WTC11 (cell line): ENCODE results near the gene TET3. TPM values are rescaled to one million over a fixed set of nuclear protein-coding genes. Genes with fewer than 3 reads are reported as not detected.

ENCODE experiments used
- ATAC-seq: fragments of 200-7000 bp; cut with Tn5 transposase; 2 replicates; pipeline ENCODE4 v1.10.0; 2021; ENCODE audit warnings: mild to moderate bottlenecking, moderate library complexity
- CTCF ChIA-PET: fragments of 300-600 bp; sonication (Branson Sonifier 250); formaldehyde crosslinking; loops from one replicate; lab custom pipeline; 2021; ENCODE audit warnings: antibody characterized with exemption; lab: Charles Lee
- POLR2A ChIA-PET: fragments of 350-600 bp; sonication (Branson Sonifier 250); formaldehyde crosslinking; loops from one replicate; lab custom pipeline; 2021; ENCODE audit warnings: antibody characterized with exemption; lab: Charles Lee
- DNase-seq: peaks from one replicate; pipeline ENCODE4 v3.0.0; 2021; ENCODE audit warnings: low spot score
- H3K27ac Mint-ChIP-seq: 2 replicates; pipeline ENCODE4 v1.8.0; 2021; ENCODE audit warnings: mixed read lengths
- H3K27me3 Mint-ChIP-seq: 2 replicates; pipeline ENCODE4 v1.8.0; 2021; ENCODE audit warnings: low read depth, mild to moderate bottlenecking, moderate library complexity, mixed read lengths
- H3K36me3 Mint-ChIP-seq: 2 replicates; pipeline ENCODE4 v1.8.0; 2021; ENCODE audit warnings: mixed read lengths
- H3K4me1 Mint-ChIP-seq: 2 replicates; pipeline ENCODE4 v1.8.0; 2022; ENCODE audit warnings: mixed read lengths
- H3K4me3 Mint-ChIP-seq: 2 replicates; pipeline ENCODE4 v1.8.0; 2021; ENCODE audit warnings: mild to moderate bottlenecking, moderate library complexity, mixed read lengths
- H3K9me3 Mint-ChIP-seq: 2 replicates; pipeline ENCODE4 v1.8.0; 2021; ENCODE audit warnings: mixed read lengths
- ATF2 ChIP-seq: sonication (generic); formaldehyde crosslinking; IDR thresholded peaks from 2 replicates; pipeline ENCODE4 v1.8.1; 2022; ENCODE audit warnings: low read depth, missing genetic modification reagents, borderline replicate concordance
- CDX4 ChIP-seq: fragments of 250-450 bp; sonication (Bioruptor Pico); IDR thresholded peaks from 2 replicates; pipeline ENCODE4 v1.9.0; 2021; ENCODE audit warnings: moderate library complexity, mild to moderate bottlenecking, inconsistent platforms, borderline replicate concordance
- GABPB1 ChIP-seq: sonication (generic); formaldehyde crosslinking; IDR thresholded peaks from 2 replicates; pipeline ENCODE4 v1.8.1; 2023; ENCODE audit warnings: mild to moderate bottlenecking, missing genetic modification reagents
- KAT7 ChIP-seq: sonication (generic); formaldehyde crosslinking; IDR thresholded peaks from 2 replicates; pipeline ENCODE4 v1.8.1; 2023; ENCODE audit warnings: missing genetic modification reagents, mild to moderate bottlenecking, borderline replicate concordance
- MXD4 ChIP-seq: fragments of 250-450 bp; sonication (Bioruptor Pico); IDR thresholded peaks from 2 replicates; pipeline ENCODE4 v1.8.0; 2021; ENCODE audit warnings: mild to moderate bottlenecking, moderate library complexity, borderline replicate concordance
- NFATC4 ChIP-seq: fragments of 250-450 bp; sonication (Bioruptor Pico); IDR thresholded peaks from 2 replicates; pipeline ENCODE4 v1.9.0; 2021; ENCODE audit warnings: mild to moderate bottlenecking
- NR3C1 ChIP-seq: sonication (generic); formaldehyde crosslinking; conservative IDR thresholded peaks from 2 replicates; pipeline ENCODE4 v1.8.1; 2023; ENCODE audit warnings: low read depth, mild to moderate bottlenecking, missing genetic modification reagents
- RORB ChIP-seq: fragments of 250-450 bp; sonication (Bioruptor Pico); IDR thresholded peaks from 2 replicates; pipeline ENCODE4 v1.9.0; 2021; ENCODE audit warnings: mild to moderate bottlenecking
- SMAD4 ChIP-seq: sonication (generic); formaldehyde crosslinking; IDR thresholded peaks from 2 replicates; pipeline ENCODE4 v1.8.0; 2022; ENCODE audit warnings: mild to moderate bottlenecking, missing genetic modification reagents
- SP1 ChIP-seq: sonication (generic); formaldehyde crosslinking; conservative IDR thresholded peaks from 2 replicates; pipeline ENCODE4 v1.8.1; 2022; ENCODE audit warnings: missing genetic modification reagents
- TEAD4 ChIP-seq: sonication (generic); formaldehyde crosslinking; IDR thresholded peaks from 2 replicates; pipeline ENCODE4 v1.8.0; 2022; ENCODE audit warnings: mild to moderate bottlenecking, missing genetic modification reagents
- ZMAT4 ChIP-seq: fragments of 250-450 bp; sonication (Bioruptor Pico); IDR thresholded peaks from 2 replicates; pipeline ENCODE4 v1.9.0; 2021; ENCODE audit warnings: mild to moderate bottlenecking
- ZNF121 ChIP-seq: sonication (generic); formaldehyde crosslinking; IDR thresholded peaks from 2 replicates; pipeline ENCODE4 v1.8.0; 2023; ENCODE audit warnings: missing genetic modification reagents
- ZNF423 ChIP-seq: fragments of 250-450 bp; sonication (Bioruptor Pico); IDR thresholded peaks from 2 replicates; pipeline ENCODE4 v2.1.2; 2022; ENCODE audit warnings: mild to moderate bottlenecking, moderate library complexity
- ZNF425 ChIP-seq: fragments of 250-450 bp; sonication (Bioruptor Pico); conservative IDR thresholded peaks from 2 replicates; pipeline ENCODE4 v1.9.0; 2021; ENCODE audit warnings: mild to moderate bottlenecking
- total RNA-seq: library from RNA; stranded (reverse); gene quantifications from 3 replicates; pipeline ENCODE4 v1.2.3, GENCODE V29; 2021
- TF ChIP-seq, protein P1 (sequence below): sonication (generic); formaldehyde crosslinking; IDR thresholded peaks from 2 replicates; pipeline ENCODE4 v1.8.1; 2022; ENCODE audit warnings: low read depth, mild to moderate bottlenecking, moderate library complexity, missing genetic modification reagents, borderline replicate concordance
- TF ChIP-seq, protein P2 (sequence below): sonication (generic); formaldehyde crosslinking; IDR thresholded peaks from 2 replicates; pipeline ENCODE4 v1.8.0; 2022; ENCODE audit warnings: mild to moderate bottlenecking, missing genetic modification reagents
- TF ChIP-seq, protein P3 (sequence below): sonication (generic); formaldehyde crosslinking; IDR thresholded peaks from 2 replicates; pipeline ENCODE4 v1.8.1; 2023; ENCODE audit warnings: mild to moderate bottlenecking, missing genetic modification reagents

TET3 gene
- total RNA-seq, 1 experiment from 2014 or later = 19.3 TPM

DNA sequence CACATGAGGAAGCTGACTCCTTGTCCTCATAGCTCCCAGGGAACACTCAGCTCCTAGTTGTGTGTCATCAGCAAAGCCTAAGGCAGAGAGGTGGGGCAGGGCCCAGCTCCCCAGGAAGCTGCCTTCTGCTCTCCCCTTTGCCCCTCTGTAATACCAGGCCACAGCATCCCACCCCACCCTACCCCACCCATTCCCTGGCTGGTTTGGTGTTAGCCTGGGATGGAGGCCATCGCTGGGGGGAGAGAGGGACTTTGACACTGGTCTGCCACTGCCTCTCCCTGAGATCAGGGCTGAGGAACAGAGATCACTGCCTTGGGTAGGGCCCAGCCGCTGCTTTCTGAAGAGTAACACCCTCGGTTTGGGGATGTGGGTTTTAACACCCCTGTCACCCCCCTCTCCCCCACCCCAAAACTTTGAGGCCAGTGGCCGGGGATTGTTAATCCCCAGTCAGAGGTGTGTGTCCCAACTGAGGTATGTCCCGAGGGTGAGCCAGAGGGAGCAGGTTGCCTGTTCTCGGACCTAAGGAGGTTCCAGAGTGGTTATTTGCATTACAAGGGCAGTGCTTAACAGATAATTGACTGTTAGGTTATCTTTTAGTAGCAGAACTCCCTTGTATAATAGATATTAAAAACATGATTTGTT is 41.4 kb downstream of the TET3 start:
- peak overlapping the region; percentile 70 for H3K27ac Mint-ChIP-seq
- H3K4me3 Mint-ChIP-seq = 0 out of 2 replicates have a peak overlapping the region, but pooled peaks have one; percentile 45
- POLR2A ChIA-PET = interaction anchor here (0.6 to 1.9 kb wide), 2 partner anchors 17 to 135 kb away, joined by 5 read pairs; no protein-coding TSS in a partner anchor

DNA sequence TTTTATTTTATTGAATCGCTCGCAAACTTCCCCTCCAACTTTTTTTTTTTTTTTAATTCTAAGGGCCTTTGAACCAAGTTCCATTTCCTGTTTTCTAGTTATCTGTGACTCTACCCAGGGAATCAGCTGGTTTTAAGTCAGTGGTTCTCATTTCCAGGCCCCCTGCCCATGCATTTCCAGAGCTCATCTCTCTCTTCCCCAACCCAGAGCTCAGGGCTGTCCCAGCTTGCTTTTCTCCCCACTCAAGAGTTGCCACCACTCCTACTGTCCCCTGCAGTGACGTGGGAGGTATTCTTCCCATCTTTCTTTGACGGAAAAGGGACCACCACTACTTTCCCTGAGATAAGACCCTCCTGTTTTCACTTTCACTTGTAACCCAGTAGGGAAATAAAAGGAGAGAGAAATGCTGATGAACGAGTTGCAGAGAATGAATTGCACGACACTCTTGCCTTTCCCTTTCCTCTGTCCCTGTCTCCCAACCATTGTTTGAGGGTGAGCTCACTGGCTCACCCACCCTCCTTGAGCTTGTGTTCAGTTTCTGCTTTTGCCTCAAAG is 42.1 kb downstream of the TET3 start:
- peak; percentile 52 for ATAC-seq
- H3K4me1 Mint-ChIP-seq = peaks cover 53% of the 10 kb centered on the region
- H3K9me3 Mint-ChIP-seq = peaks cover 14% of the 10 kb centered on the region
- TF ChIP-seq MXD4 (no peak), NFATC4 (CRISPR knock-in tag) (no peak), SP1 (no peak), CDX4 (CRISPR knock-in tag) (no peak), SMAD4 (no peak), GABPB1 (no peak), KAT7 (CRISPR knock-in tag) (no peak), ZNF425 (no peak), RORB (CRISPR knock-in tag) (no peak), TEAD4 (CRISPR knock-in tag) (no peak)
- TF ChIP-seq, protein P1, sequence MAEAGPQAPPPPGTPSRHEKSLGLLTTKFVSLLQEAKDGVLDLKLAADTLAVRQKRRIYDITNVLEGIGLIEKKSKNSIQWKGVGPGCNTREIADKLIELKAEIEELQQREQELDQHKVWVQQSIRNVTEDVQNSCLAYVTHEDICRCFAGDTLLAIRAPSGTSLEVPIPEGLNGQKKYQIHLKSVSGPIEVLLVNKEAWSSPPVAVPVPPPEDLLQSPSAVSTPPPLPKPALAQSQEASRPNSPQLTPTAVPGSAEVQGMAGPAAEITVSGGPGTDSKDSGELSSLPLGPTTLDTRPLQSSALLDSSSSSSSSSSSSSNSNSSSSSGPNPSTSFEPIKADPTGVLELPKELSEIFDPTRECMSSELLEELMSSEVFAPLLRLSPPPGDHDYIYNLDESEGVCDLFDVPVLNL (CRISPR knock-in tag) = no peak
- TF ChIP-seq, protein P2, sequence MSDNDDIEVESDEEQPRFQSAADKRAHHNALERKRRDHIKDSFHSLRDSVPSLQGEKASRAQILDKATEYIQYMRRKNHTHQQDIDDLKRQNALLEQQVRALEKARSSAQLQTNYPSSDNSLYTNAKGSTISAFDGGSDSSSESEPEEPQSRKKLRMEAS (CRISPR knock-in tag) = no peak
- no peaks in the 10 kb centered on the region for H3K27me3 Mint-ChIP-seq
- ChIA-PET POLR2A (interaction anchor here (0.6 to 1.9 kb wide), 2 partner anchors 16 to 134 kb away, joined by 5 read pairs; no protein-coding TSS in a partner anchor), CTCF (interaction anchor here (0.6 to 1.7 kb wide), 5 partner anchors 17 to 308 kb away, joined by 3 to 6 read pairs (median 3); no protein-coding TSS in a partner anchor)
- H3K36me3 Mint-ChIP-seq = peaks cover 17% of the 10 kb centered on the region
- H3K4me3 Mint-ChIP-seq = peak overlapping the region; percentile 45
- no peak for DNase-seq
- H3K27ac Mint-ChIP-seq = peak overlapping the region; percentile 94

More for the DNA sequence above, 41.4 kb downstream of the TET3 start:
- no peaks in the 10 kb centered on the region for H3K27me3 Mint-ChIP-seq
- peaks cover 53% of the 10 kb centered on the region for H3K4me1 Mint-ChIP-seq
- CTCF ChIA-PET = interaction anchor here (0.6 to 1.7 kb wide), 5 partner anchors 16 to 118 kb away, joined by 3 to 6 read pairs (median 3); no protein-coding TSS in a partner anchor
- TF ChIP-seq ZMAT4 (CRISPR knock-in tag) (no peak), ZNF423 (CRISPR knock-in tag) (peak; percentile 29; the same call in 1 of the 2 replicates)
- TF ChIP-seq, all 79 proteins: peak for 1
- DNase-seq = no peak
- peak; percentile 81 for ATAC-seq
- Mint-ChIP-seq H3K9me3 (peaks cover 14% of the 10 kb centered on the region), H3K36me3 (peaks cover 17% of the 10 kb centered on the region)

DNA sequence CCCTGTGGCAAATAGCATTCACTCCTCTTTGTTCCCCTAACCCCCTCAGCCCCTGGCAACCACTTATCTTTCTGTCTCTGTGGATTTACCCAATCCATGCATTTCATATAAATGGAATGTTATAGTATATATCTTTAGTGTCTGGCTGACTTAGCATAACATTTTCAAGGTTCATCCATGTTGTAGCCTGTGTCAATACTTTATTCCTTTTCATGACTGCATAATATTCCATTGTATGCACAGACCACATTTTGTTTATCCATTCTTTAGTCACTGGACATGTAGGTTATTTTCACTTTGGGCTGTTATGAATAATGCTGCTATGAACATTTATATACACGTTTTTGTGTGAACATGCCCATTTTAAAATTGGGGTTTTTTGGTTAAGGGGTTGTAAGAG is 42.8 kb downstream of the TET3 start:
- peaks cover 14% of the 10 kb centered on the region for H3K9me3 Mint-ChIP-seq
- ATAC-seq (no peak), DNase-seq (no peak)
- peaks cover 60% of the 10 kb centered on the region for H3K4me1 Mint-ChIP-seq
- ChIA-PET POLR2A (interaction anchor here (1.9 kb wide), 1 partner anchor 16 kb away, joined by 5 read pairs; no protein-coding TSS in a partner anchor), CTCF (interaction anchor here (0.9 kb wide), 1 partner anchor 308 kb away, joined by 4 read pairs; no protein-coding TSS in a partner anchor)
- no peaks in the 10 kb centered on the region for H3K27me3 Mint-ChIP-seq
- peaks cover 17% of the 10 kb centered on the region for H3K36me3 Mint-ChIP-seq
- peak overlapping the region; percentile 94; the same call in 1 of the 2 replicates for H3K27ac Mint-ChIP-seq
- no peak overlapping the region for H3K4me3 Mint-ChIP-seq
- no peak for TF ChIP-seq ZNF121 (CRISPR knock-in tag)
- TF ChIP-seq, protein P3, sequence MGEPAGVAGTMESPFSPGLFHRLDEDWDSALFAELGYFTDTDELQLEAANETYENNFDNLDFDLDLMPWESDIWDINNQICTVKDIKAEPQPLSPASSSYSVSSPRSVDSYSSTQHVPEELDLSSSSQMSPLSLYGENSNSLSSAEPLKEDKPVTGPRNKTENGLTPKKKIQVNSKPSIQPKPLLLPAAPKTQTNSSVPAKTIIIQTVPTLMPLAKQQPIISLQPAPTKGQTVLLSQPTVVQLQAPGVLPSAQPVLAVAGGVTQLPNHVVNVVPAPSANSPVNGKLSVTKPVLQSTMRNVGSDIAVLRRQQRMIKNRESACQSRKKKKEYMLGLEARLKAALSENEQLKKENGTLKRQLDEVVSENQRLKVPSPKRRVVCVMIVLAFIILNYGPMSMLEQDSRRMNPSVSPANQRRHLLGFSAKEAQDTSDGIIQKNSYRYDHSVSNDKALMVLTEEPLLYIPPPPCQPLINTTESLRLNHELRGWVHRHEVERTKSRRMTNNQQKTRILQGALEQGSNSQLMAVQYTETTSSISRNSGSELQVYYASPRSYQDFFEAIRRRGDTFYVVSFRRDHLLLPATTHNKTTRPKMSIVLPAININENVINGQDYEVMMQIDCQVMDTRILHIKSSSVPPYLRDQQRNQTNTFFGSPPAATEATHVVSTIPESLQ (CRISPR knock-in tag) = no peak
- TF ChIP-seq ATF2 = no peak
- TF ChIP-seq NR3C1 (CRISPR knock-in tag) = no peak
